Nephron progenitor cell (in vitro differentiated cells): ENCODE results near the gene ZBTB43.
"Not testable (repeated sequence)": the region's sequence is repeated elsewhere in the genome, so short reads cannot be mapped to it uniquely, and the experiment has no call there.

ENCODE experiments used
- DNase-seq: peaks from one replicate; pipeline ENCODE4 v3.0.0; 2021
- H3K27ac Mint-ChIP-seq: 2 replicates; pipeline ENCODE4 v1.8.0; 2021; ENCODE audit warnings: mild to moderate bottlenecking, moderate library complexity, mixed read lengths
- H3K27me3 Mint-ChIP-seq: 2 replicates; pipeline ENCODE4 v1.8.0; 2021; ENCODE audit warnings: mild to moderate bottlenecking, low read depth, mixed read lengths; ENCODE audit not compliant: poor library complexity
- H3K36me3 Mint-ChIP-seq: 2 replicates; pipeline ENCODE4 v1.8.0; 2021; ENCODE audit warnings: low read depth, mixed read lengths
- H3K4me1 Mint-ChIP-seq: 2 replicates; pipeline ENCODE4 v1.8.0; 2021; ENCODE audit warnings: mixed read lengths
- H3K4me3 Mint-ChIP-seq: 2 replicates; pipeline ENCODE4 v1.8.0; 2021; ENCODE audit warnings: mild to moderate bottlenecking, moderate library complexity, mixed read lengths
- H3K9me3 Mint-ChIP-seq: 2 replicates; pipeline ENCODE4 v1.8.0; 2021; ENCODE audit warnings: mild to moderate bottlenecking, moderate library complexity, mixed read lengths
- CTCF ChIP-seq: fragments of 200-600 bp; sonication (generic); IDR thresholded peaks from 2 replicates; pipeline ENCODE4 v1.5.0; 2021; ENCODE audit warnings: antibody characterized with exemption

Gene ZBTB43

GRCh38 chr9:126805554-126806262 is 868 bp downstream of the ZBTB43 start:
- Mint-ChIP-seq H3K36me3 (no peaks in the 10 kb centered on the region), H3K4me3 (peak overlapping the region; percentile 96), H3K4me1 (peaks cover 38% of the 10 kb centered on the region), H3K9me3 (peaks cover 5% of the 10 kb centered on the region), H3K27me3 (peaks cover 27% of the 10 kb centered on the region), H3K27ac (peak overlapping the region; percentile 85)
- TF ChIP-seq CTCF = no peak
- peak; percentile 12 for DNase-seq

- Mint-ChIP-seq H3K4me1 (peaks cover 38% of the 10 kb centered on the region), H3K9me3 (peaks cover 5% of the 10 kb centered on the region), H3K27ac (peak overlapping the region; percentile 85), H3K27me3 (peaks cover 23% of the 10 kb centered on the region), H3K36me3 (peaks cover 4% of the 10 kb centered on the region), H3K4me3 (peak overlapping the region; percentile 96)
- no peak for TF ChIP-seq CTCF
- DNase-seq = no peak
Observed at GRCh38 chr9:126806336-126806735, 1.5 kb downstream of the ZBTB43 start.

GRCh38 chr9:126809068-126809467 is 4.2 kb downstream of the ZBTB43 start:
- H3K27ac Mint-ChIP-seq = no peak overlapping the region
- TF ChIP-seq CTCF = no peak
- peaks cover 34% of the 10 kb centered on the region for H3K4me1 Mint-ChIP-seq
- no peak overlapping the region for H3K4me3 Mint-ChIP-seq
- peaks cover 32% of the 10 kb centered on the region for H3K36me3 Mint-ChIP-seq
- peaks cover under 1% of the 10 kb centered on the region for H3K27me3 Mint-ChIP-seq
- DNase-seq = no peak
- H3K9me3 Mint-ChIP-seq = peaks cover 12% of the 10 kb centered on the region

- not testable (repeated sequence) for DNase-seq, H3K4me3 Mint-ChIP-seq, H3K27ac Mint-ChIP-seq, H3K27me3 Mint-ChIP-seq
- Mint-ChIP-seq H3K4me1 (peaks cover 28% of the 10 kb centered on the region), H3K36me3 (peaks cover 43% of the 10 kb centered on the region), H3K9me3 (peaks cover 22% of the 10 kb centered on the region)
Observed at GRCh38 chr9:126810221-126810620, 5.4 kb downstream of the ZBTB43 start.

GRCh38 chr9:126813072-126813471 is 8.2 kb downstream of the ZBTB43 start:
- peaks cover 72% of the 10 kb centered on the region for H3K36me3 Mint-ChIP-seq
- TF ChIP-seq CTCF = no peak
- no peak overlapping the region for H3K4me3 Mint-ChIP-seq
- H3K27me3 Mint-ChIP-seq = no peaks in the 10 kb centered on the region
- H3K27ac Mint-ChIP-seq = no peak overlapping the region
- peaks cover 50% of the 10 kb centered on the region for H3K9me3 Mint-ChIP-seq
- H3K4me1 Mint-ChIP-seq = peaks cover 1% of the 10 kb centered on the region
- no peak for DNase-seq

GRCh38 chr9:126814091-126814490 is 9.3 kb downstream of the ZBTB43 start:
- Mint-ChIP-seq H3K27ac (no peak overlapping the region), H3K9me3 (peaks cover 61% of the 10 kb centered on the region), H3K4me1 (no peaks in the 10 kb centered on the region), H3K36me3 (peaks cover 82% of the 10 kb centered on the region), H3K4me3 (no peak overlapping the region), H3K27me3 (no peaks in the 10 kb centered on the region)
- no peak for DNase-seq
- TF ChIP-seq CTCF = no peak

GRCh38 chr9:126817615-126818014 is 12.8 kb downstream of the ZBTB43 start:
- peaks cover 83% of the 10 kb centered on the region for H3K9me3 Mint-ChIP-seq
- H3K4me3 Mint-ChIP-seq, H3K27ac Mint-ChIP-seq, H3K27me3 Mint-ChIP-seq, H3K4me1 Mint-ChIP-seq, DNase-seq: not testable (repeated sequence)
- peaks cover 99% of the 10 kb centered on the region for H3K36me3 Mint-ChIP-seq
